HCT116 (cell line): ENCODE data around the gene OSER1. TPM values are rescaled to one million over a fixed set of nuclear protein-coding genes. Genes with fewer than 3 reads are reported as not detected.

ENCODE experiments used
- ATAC-seq: fragments of 200-7000 bp; cut with Tn5 transposase; 2 replicates; pipeline ENCODE4 v1.9.1; 2020; ENCODE audit warnings: mild to moderate bottlenecking, moderate library complexity
- BruUV-seq: library from RNA; stranded (reverse); fragments of 400-500 nt; replicated peaks from 2 replicates; lab custom pipeline; 2021; lab: Mats Ljungman, UMichigan
- CTCF ChIA-PET: fragments of 300-600 bp; sonication (Branson Sonifier 250); formaldehyde crosslinking; loops from one replicate; lab custom pipeline; 2021; ENCODE audit warnings: antibody characterized with exemption; lab: Charles Lee
- POLR2A ChIA-PET: fragments of 300-600, 350-600 bp; sonication (Branson Sonifier 250); formaldehyde crosslinking; loops from one replicate; lab custom pipeline; 2021; ENCODE audit warnings: antibody characterized with exemption; lab: Charles Lee
- RAD21 ChIA-PET, 2 experiments: fragments of 300-600 bp; sonication (Branson Sonifier 250); formaldehyde crosslinking; loops; one replicate each; lab custom pipeline; 2023; ENCODE audit warnings: low total read pairs in 2 of 2; ENCODE audit not compliant: uncharacterized antibody in 2 of 2, unreplicated experiment in 2 of 2, low non-redundant PET in 1 of 2; lab: Charles Lee
- DNase-seq: peaks from one replicate; pipeline ENCODE4 v3.0.0-alpha.2; 2010; ENCODE audit warnings: low read depth, low spot score
- H2AFZ ChIP-seq: fragments of 200-600 bp; shearing (Covaris generic), sonication (generic); 2 replicates; pipeline ENCODE4 v1.6.1; 2017; ENCODE audit warnings: low read depth, mixed run types, mixed read lengths, antibody characterized with exemption, low read length; ENCODE audit not compliant: poor library complexity, severe bottlenecking
- H3K27ac ChIP-seq: 2 replicates; pipeline ENCODE4 v1.5.1; 2012; ENCODE audit warnings: low read depth, low read length
- H3K27me3 ChIP-seq: fragments of 200-600 bp; sonication (generic); 2 replicates; pipeline ENCODE4 v1.6.1; 2016; ENCODE audit warnings: mixed run types, low read length, mixed read lengths; ENCODE audit not compliant: insufficient read depth
- H3K36me3 ChIP-seq, 2 experiments: fragments of 200-500 bp in 1 of 2; fragments of 200-600 bp in 1 of 2; sonication (Bioruptor generic) in 1 of 2; sonication (generic) in 1 of 2; 2 replicates each; pipeline versions ENCODE4 v1.5.1 to v1.6.1; 2014 to 2016; ENCODE audit warnings: low read length in 2 of 2, inconsistent platforms in 1 of 2, mixed read lengths in 1 of 2, mixed run types in 1 of 2; ENCODE audit not compliant: insufficient read depth in 2 of 2, control insufficient read depth in 1 of 2
- H3K4me1 ChIP-seq, 2 experiments: fragments of 200-600 bp in 1 of 2; sonication (generic) in 1 of 2; 2 replicates each; pipeline versions ENCODE4 v1.5.1 to v1.6.1; 2012 to 2017; ENCODE audit warnings: low read length in 2 of 2, inconsistent platforms in 1 of 2, mild to moderate bottlenecking in 1 of 2, mixed read lengths in 1 of 2, mixed run types in 1 of 2, moderate library complexity in 1 of 2; ENCODE audit not compliant: insufficient read depth in 2 of 2, control insufficient read depth in 1 of 2
- H3K4me2 ChIP-seq: fragments of 200-600 bp; sonication (generic); 2 replicates; pipeline ENCODE4 v1.6.1; 2017; ENCODE audit warnings: mixed run types, low read length, mixed read lengths
- H3K4me3 ChIP-seq, 2 experiments: fragments of 200-600 bp in 1 of 2; sonication (generic) in 1 of 2; replicated peaks in 1 of 2; 2 replicates each; pipeline ENCODE4 v1.5.1; 2011 to 2016; ENCODE audit warnings: low read length in 2 of 2, control low read depth in 1 of 2, low read depth in 1 of 2, mild to moderate bottlenecking in 1 of 2, mixed read lengths in 1 of 2, mixed run types in 1 of 2
- H3K79me2 ChIP-seq: fragments of 200-600 bp; sonication (generic); 2 replicates; pipeline ENCODE4 v1.6.1; 2017; ENCODE audit warnings: mild to moderate bottlenecking, mixed run types, low read length, moderate library complexity, mixed read lengths; ENCODE audit not compliant: insufficient read depth
- H3K9ac ChIP-seq: fragments of 200-600 bp; sonication (generic); 2 replicates; pipeline ENCODE4 v1.6.1; 2016; ENCODE audit warnings: low read length, mixed read lengths
- H3K9me2 ChIP-seq: fragments of 200-600 bp; sonication (generic), shearing (Covaris generic); 2 replicates; pipeline ENCODE4 v1.6.1; 2017; ENCODE audit warnings: mixed run types, mild to moderate bottlenecking, moderate library complexity; ENCODE audit not compliant: insufficient read depth
- H3K9me3 ChIP-seq, 2 experiments: fragments of 200-500 bp in 1 of 2; fragments of 200-600 bp in 1 of 2; sonication (Bioruptor generic) in 1 of 2; sonication (generic) in 1 of 2; 2 replicates each; pipeline ENCODE4 v1.6.1; 2014 to 2017; ENCODE audit warnings: low read length in 2 of 2, mixed read lengths in 2 of 2, inconsistent platforms in 1 of 2, low read depth in 1 of 2, mild to moderate bottlenecking in 1 of 2, mixed run types in 1 of 2, moderate library complexity in 1 of 2; ENCODE audit not compliant: control insufficient read depth in 1 of 2, insufficient read depth in 1 of 2
- H4K20me1 ChIP-seq: fragments of 200-600 bp; sonication (generic), shearing (Covaris generic); 2 replicates; pipeline ENCODE4 v1.6.1; 2017; ENCODE audit warnings: mixed run types, mild to moderate bottlenecking, moderate library complexity; ENCODE audit not compliant: insufficient read depth
- CEBPB ChIP-seq: IDR thresholded peaks from 2 replicates; pipeline ENCODE4 v1.6.1; 2012; ENCODE audit warnings: low read depth
- EGR1 ChIP-seq: IDR thresholded peaks from 2 replicates; pipeline ENCODE4 v1.6.1; 2012; ENCODE audit warnings: low read depth
- EZH2 ChIP-seq: fragments of 200-600 bp; sonication (generic); IDR thresholded peaks from 2 replicates; pipeline ENCODE4 v1.6.1; 2017; ENCODE audit warnings: antibody characterized with exemption, mixed run types
- EZH2phosphoT487 ChIP-seq: fragments of 200-600 bp; IDR thresholded peaks from 2 replicates; pipeline ENCODE4 v1.6.1; 2018; ENCODE audit warnings: antibody characterized with exemption, borderline replicate concordance
- JUND ChIP-seq: IDR thresholded peaks from 2 replicates; pipeline ENCODE4 v1.6.1; 2012
- POLR2A ChIP-seq: IDR thresholded peaks from 2 replicates; pipeline ENCODE4 v1.7.0; 2011; ENCODE audit warnings: borderline replicate concordance; ENCODE audit not compliant: insufficient read depth, insufficient read length; ENCODE audit errors: extremely low read depth
- SIN3A ChIP-seq: IDR thresholded peaks from 2 replicates; pipeline ENCODE4 v1.6.1; 2012; ENCODE audit warnings: low read depth
- SP1 ChIP-seq: IDR thresholded peaks from 2 replicates; pipeline ENCODE4 v1.6.1; 2012; ENCODE audit warnings: low read depth
- YY1 ChIP-seq: IDR thresholded peaks from 2 replicates; pipeline ENCODE4 v1.6.1; 2011; ENCODE audit warnings: low read length, low read depth, moderate library complexity, mild to moderate bottlenecking; ENCODE audit not compliant: insufficient replicate concordance; ENCODE audit errors: extremely low read depth
- ZNF274 ChIP-seq: fragments of 200-500 bp; sonication (Bioruptor generic); IDR thresholded peaks from 2 replicates; pipeline ENCODE4 v1.6.1; 2014; ENCODE audit warnings: mild to moderate bottlenecking, low read depth, low read length, inconsistent platforms
- intact Hi-C: fragments of 100-400 bp; cut with micrococcal nuclease; formaldehyde crosslinking; loops from 2 replicates; pipeline ENCODE4 v1.10.0; 2022
- total RNA-seq: library from RNA; stranded (reverse); gene quantifications from one replicate; pipeline ENCODE4 v1.2.1, GENCODE V29; 2021; ENCODE audit not compliant: unreplicated experiment
- TF ChIP-seq, protein P1 (sequence below): IDR thresholded peaks from 2 replicates; pipeline ENCODE4 v1.6.1; 2011; ENCODE audit warnings: mild to moderate bottlenecking, low read length, moderate library complexity; ENCODE audit not compliant: insufficient replicate concordance; ENCODE audit errors: extremely low read depth
- TF ChIP-seq, protein P2 (sequence below): IDR thresholded peaks from 2 replicates; pipeline ENCODE4 v1.6.1; 2012; ENCODE audit warnings: low read depth
- TF ChIP-seq, protein P3 (sequence below): IDR thresholded peaks from 2 replicates; pipeline ENCODE4 v1.6.1; 2012
- TF ChIP-seq, protein P4 (sequence below): IDR thresholded peaks from 2 replicates; pipeline ENCODE4 v1.6.1; 2012

Gene OSER1
- total RNA-seq, 1 experiment from 2014 or later, result 28.4 TPM

DNA sequence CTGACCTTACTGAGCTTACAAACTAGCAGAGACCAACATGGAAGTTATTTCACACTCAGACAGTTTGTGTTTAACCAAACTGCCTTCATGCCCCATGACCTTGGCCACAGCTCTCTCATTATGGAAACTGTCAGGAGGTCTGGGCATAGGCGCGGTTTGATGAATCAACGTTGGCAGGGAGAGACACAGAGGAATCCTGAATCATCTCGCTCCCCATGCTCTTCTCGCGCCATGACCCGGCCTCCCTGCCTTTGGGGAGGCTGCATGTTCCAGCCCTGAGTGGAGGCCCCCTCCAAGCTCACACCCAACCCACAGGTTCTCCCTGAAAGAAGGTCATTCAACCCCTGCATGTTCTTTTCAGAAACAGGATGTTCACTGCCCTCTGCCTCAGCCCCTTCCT, 20.6 kb upstream of the OSER1 start:
- Histone ChIP-seq H3K4me2 (no peak overlapping the region), H3K4me3 (no peak overlapping the region), H3K9me3 (no peaks in the 10 kb centered on the region), H3K9ac (no peak overlapping the region), H3K36me3 (no peaks in the 10 kb centered on the region), H3K27ac (no peak overlapping the region), H3K27me3 (no peaks in the 10 kb centered on the region), H4K20me1 (no peaks in the 10 kb centered on the region), H3K79me2 (no peaks in the 10 kb centered on the region), H2AFZ (no peak overlapping the region), H3K9me2 (no peaks in the 10 kb centered on the region), H3K4me1 (peaks cover 14 to 21% of the 10 kb centered on the region in 2 experiments)
- ATAC-seq, result no peak
- no TSS peak for BruUV-seq
- no peak for DNase-seq
- ChIA-PET POLR2A (no interaction called here), RAD21 (no interaction called here), CTCF (interaction anchor here (1.4 kb wide), 1 partner anchor 14 kb away, joined by 5 read pairs; no protein-coding TSS in a partner anchor)
- intact Hi-C loops, result no loop called here
- TF ChIP-seq, protein P1, sequence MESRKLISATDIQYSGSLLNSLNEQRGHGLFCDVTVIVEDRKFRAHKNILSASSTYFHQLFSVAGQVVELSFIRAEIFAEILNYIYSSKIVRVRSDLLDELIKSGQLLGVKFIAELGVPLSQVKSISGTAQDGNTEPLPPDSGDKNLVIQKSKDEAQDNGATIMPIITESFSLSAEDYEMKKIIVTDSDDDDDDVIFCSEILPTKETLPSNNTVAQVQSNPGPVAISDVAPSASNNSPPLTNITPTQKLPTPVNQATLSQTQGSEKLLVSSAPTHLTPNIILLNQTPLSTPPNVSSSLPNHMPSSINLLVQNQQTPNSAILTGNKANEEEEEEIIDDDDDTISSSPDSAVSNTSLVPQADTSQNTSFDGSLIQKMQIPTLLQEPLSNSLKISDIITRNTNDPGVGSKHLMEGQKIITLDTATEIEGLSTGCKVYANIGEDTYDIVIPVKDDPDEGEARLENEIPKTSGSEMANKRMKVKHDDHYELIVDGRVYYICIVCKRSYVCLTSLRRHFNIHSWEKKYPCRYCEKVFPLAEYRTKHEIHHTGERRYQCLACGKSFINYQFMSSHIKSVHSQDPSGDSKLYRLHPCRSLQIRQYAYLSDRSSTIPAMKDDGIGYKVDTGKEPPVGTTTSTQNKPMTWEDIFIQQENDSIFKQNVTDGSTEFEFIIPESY, result no peak
- TF ChIP-seq, protein P2, sequence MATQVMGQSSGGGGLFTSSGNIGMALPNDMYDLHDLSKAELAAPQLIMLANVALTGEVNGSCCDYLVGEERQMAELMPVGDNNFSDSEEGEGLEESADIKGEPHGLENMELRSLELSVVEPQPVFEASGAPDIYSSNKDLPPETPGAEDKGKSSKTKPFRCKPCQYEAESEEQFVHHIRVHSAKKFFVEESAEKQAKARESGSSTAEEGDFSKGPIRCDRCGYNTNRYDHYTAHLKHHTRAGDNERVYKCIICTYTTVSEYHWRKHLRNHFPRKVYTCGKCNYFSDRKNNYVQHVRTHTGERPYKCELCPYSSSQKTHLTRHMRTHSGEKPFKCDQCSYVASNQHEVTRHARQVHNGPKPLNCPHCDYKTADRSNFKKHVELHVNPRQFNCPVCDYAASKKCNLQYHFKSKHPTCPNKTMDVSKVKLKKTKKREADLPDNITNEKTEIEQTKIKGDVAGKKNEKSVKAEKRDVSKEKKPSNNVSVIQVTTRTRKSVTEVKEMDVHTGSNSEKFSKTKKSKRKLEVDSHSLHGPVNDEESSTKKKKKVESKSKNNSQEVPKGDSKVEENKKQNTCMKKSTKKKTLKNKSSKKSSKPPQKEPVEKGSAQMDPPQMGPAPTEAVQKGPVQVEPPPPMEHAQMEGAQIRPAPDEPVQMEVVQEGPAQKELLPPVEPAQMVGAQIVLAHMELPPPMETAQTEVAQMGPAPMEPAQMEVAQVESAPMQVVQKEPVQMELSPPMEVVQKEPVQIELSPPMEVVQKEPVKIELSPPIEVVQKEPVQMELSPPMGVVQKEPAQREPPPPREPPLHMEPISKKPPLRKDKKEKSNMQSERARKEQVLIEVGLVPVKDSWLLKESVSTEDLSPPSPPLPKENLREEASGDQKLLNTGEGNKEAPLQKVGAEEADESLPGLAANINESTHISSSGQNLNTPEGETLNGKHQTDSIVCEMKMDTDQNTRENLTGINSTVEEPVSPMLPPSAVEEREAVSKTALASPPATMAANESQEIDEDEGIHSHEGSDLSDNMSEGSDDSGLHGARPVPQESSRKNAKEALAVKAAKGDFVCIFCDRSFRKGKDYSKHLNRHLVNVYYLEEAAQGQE, result no peak
- no peak for TF ChIP-seq ZNF274
- TF ChIP-seq SP1, result no peak
- TF ChIP-seq, protein P3, sequence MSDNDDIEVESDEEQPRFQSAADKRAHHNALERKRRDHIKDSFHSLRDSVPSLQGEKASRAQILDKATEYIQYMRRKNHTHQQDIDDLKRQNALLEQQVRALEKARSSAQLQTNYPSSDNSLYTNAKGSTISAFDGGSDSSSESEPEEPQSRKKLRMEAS, result no peak
- no peak for TF ChIP-seq YY1
- TF ChIP-seq, protein P4, sequence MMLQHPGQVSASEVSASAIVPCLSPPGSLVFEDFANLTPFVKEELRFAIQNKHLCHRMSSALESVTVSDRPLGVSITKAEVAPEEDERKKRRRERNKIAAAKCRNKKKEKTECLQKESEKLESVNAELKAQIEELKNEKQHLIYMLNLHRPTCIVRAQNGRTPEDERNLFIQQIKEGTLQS, result no peak
- no peak for TF ChIP-seq EGR1
- TF ChIP-seq EZH2phosphoT487, result no peak
- no peak for TF ChIP-seq JUND
- TF ChIP-seq SIN3A, result no peak
- TF ChIP-seq POLR2A, result no peak
- TF ChIP-seq EZH2, result no peak
- no peak for TF ChIP-seq CEBPB
